HG03469 (cell line): ENCODE data around the gene CPB1.

Experiments
- ATAC-seq: cut with Tn5 transposase; IDR thresholded peaks from one replicate; pipeline ENCODE4 v1.9.1; 2021; ENCODE audit warnings: mild to moderate bottlenecking, moderate library complexity, moderate number of reproducible peaks; ENCODE audit not compliant: unreplicated experiment

CPB1 gene

DNA sequence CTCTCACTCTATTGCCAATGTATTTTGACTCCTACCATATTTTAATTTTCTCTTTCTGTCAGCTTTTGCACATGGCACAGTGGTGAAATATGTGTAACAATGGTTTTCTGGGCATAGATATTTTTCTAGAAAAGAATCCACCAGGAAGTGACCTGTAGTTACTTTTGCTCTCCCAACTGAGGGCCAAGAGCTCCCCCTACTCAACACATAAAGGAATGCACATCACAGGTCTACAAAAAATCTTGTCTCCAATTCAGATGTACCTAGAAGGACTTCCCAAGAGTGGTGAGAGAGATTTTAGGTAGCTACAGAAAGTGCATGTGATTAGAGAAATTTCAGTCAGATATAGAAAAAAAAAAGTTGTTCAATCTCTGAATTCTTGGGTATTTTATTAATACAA, 53.1 kb downstream of the CPB1 start:
- ATAC-seq = no peak

DNA sequence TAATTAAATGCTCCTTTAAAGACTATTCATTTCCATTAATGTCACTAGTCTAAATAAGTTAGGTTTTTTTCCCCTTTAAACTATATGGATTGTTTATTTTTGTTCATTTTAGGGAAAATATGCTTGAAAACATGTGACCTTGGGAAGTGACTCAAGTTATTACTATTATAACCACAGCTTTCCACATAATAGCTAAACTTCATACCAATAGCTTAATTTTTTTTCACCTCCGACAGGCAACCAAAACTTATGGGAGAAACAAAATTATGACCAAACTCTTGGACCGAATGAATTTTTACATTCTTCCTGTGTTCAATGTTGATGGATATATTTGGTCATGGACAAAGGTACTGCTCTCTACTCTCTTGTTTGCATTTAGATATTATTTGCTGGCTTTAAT, 53.7 kb downstream of the CPB1 start:
- ATAC-seq = no peak

DNA sequence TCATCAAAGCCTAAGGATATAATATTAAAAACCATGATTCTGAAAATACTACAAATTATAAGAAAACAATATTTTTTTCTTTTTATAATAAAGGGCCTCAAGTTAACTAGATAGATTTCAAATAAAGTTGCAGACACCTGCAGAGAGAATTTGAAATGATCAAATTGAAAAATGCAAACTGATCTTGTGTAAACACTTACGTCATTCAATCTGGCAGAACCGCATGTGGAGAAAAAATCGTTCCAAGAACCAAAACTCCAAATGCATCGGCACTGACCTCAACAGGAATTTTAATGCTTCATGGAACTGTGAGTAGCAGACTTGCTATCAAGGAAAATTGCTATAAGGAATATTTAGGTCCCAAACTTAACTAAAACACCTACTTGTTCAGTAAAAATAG, 54.7 kb downstream of the CPB1 start:
- ATAC-seq = no peak

DNA sequence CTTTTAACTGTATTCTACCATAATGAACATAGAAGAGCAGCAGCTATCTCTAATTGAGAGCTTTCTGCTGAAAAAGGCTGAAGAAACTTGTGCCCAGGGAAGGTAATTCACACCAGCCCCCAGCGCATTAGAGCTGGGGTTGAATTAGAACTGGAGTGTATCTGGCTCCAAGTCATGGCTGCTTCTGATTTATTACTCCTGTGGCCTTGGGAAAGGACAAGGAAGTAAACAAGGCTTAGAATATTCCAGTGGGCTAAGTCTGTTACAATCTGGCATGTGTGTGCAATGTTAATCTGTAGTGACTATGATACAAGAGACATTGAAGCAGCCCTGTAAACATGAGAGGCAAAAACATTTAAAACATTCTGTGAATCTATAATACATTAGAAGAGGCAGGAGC, 55.6 kb downstream of the CPB1 start:
- no peak for ATAC-seq

DNA sequence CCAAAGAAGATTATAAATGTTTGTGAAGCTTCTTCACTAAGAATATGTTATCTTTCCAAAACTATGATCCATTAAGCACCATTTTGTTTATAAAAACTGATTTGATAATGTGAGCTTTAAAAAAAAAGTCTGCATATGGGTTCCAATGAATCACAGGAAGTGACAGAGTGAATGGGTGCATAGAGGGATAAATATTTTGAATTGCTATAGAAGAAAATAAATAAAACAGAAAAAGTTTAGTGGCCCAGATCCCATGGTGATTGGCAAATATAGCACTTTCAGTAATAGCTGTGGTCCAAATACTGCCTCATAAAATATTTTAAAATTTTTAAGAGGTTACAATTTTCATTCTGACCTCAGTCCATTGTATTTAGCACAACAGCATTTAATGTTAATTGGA, 56.6 kb downstream of the CPB1 start:
- no peak for ATAC-seq

DNA sequence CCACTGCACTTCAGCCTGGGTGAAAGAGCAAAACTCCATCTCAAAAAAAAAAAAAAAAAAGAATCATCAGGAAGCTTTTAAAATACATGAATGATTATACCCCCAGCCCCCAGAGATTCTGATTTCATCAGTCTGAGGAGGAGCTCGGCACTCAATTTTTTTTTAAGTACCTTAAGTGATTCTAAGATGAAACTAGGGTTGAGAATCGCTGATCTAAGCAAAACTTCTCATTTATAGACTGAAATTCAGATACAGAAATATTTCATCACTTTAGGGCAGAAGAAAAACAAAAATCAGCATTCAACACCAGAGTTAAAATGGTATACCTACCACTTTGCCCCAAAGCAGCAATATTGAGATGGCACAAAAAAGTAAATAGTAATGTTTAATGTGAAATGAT, 62.2 kb downstream of the CPB1 start:
- no peak for ATAC-seq

DNA sequence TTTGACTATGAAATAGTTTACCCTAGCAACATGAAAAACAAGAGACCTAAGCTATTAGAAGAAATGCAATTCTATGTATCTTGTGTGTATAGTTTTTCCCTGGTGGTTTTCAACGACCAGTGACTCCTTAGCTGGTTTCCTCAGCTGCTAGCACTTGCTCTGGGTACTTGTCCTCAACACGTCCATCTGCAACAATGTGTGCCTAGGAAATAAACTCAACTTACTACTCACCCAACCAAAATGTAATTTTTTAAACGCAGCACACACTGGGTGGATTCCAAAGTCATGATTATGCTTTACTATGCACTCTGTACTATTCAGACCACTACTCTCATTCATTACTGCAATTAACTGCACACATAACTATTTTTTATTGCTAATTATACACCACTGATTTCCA, 68.5 kb downstream of the CPB1 start:
- ATAC-seq = no peak

DNA sequence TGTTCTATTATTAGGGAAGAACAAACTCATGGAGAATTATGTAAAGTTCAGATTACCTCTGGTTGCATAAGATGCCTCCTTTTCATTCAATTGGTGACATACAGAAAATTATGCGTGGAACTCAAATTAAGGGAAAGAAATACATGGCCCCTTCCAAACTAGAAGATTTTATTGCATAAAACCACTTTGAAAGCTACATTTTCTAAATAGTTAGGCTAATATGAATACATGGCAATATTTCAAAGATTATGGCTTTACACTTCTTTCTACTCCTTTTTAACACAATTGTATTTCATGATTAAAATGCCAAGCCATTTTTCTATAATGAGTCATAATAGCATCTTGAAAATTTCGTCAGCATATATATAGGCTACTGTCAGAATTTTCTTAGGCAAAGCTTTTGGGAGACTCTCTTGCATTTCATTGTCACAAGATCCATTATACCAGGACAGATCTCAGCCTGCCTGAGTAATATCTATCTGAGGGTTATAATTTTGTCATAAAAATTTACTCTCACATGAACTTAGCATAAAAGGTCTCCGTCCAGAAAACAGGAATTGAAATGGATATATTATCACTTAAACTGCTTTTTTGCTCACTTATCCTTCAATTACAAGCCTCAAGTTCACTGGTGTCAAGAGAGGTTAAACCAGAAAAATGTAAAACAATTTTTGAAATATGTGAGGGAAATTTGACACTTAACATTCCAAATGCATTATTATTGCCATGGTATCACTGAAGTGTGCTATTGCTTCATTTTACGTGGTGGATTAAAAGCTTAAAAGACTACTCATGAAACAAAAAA, 74.6 kb downstream of the CPB1 start:
- ATAC-seq = no peak

DNA sequence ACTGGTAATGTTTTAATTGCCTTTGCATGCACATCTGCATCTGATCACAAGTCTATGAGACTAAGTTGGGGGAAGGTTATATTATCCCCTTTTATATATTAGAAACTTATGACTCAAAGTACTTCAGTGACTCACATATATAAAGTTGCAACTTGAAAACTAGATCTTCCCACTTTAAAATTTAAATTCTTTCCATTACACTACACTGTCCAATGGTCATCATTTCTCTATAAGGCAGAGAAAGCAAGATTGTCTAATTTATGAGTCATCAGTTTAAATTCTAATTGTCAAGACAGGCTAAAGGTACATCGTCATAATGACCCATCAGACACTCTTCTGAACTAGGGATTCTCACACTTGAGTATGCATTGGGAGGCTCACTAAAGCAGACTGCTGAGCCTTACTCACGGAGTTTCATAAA, 75.4 kb downstream of the CPB1 start:
- no peak for ATAC-seq

DNA sequence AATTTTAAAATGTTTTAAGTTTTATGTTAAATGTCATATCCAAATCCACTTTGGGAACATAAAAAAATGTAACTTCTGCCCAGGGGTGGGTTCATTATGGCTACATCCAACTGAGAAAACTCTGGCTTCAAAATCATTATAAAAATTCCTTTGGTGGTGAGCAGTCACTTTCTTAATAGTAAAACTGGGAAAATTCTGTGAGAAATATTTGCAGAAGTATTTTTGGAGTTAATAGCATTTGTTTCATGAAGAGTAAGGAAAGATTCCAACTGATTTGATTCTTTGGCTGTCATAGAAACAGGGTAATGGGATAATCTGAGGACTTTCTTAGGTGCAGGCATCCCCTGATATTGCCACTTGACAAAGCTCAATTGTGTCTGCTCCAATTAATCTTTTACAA, 76.3 kb downstream of the CPB1 start:
- no peak for ATAC-seq

DNA sequence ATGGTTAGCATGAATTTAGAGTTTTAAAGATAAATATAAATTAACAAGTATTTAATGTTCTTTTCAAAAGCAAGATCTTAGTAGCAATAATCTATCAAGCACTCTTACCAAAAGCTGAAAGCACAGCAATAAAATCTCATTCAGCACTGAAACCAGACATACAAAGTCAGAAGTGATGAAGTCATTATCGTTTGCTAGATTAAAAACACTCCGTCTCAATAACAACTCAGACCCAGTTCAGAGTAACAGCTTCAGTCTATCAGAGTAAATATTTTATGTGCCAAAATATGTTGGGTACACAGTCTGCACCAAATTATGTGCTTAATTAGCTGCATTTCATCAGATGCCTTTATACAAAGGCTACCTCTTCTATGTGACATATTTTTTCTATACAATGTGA, 79.1 kb downstream of the CPB1 start:
- no peak for ATAC-seq
